NCI-H2171 (cell line): Measurements from ENCODE around the gene GRIK1.

Experiments
- DNase-seq: peaks from one replicate; lab custom pipeline; 2025; lab: John Stamatoyannopoulos, UW

Gene GRIK1

DNA sequence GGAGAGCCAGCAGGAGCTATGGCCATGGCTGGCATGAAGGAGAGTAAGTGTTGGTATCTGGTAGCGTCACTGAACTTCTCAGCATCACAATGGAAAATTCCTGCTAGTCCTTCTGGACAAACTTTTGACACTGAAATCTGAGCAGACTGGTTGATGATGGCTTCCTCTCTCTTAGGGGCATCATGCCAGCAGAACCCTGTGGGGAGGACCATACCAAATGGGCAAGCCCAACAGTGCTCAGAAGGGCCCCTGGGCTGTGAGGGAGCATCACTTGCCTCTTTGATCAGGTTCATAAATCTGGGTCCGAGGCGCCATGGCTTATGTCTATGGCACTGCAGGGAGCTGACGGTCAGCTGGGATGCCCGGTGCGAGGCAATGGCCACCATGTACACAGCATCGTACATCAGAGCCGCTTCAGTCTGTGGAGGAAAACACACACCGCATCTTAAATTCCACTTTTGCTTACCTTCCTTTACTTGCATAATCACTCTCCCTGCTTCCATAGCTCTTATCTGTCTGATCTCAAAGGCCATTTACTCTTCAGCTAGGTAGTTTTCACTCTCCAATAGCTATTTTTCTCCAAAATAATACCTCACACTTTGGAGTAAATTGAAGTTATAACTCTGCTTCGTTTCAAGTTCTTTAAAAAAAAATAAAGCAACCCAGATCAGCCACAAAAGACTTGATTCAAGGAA, 297.1 kb downstream of the GRIK1 start:
- no peak for DNase-seq

- DNase-seq: no peak
Observed at GRCh38 chr21:29641635-29642550, 297.9 kb downstream of the GRIK1 start.

DNA sequence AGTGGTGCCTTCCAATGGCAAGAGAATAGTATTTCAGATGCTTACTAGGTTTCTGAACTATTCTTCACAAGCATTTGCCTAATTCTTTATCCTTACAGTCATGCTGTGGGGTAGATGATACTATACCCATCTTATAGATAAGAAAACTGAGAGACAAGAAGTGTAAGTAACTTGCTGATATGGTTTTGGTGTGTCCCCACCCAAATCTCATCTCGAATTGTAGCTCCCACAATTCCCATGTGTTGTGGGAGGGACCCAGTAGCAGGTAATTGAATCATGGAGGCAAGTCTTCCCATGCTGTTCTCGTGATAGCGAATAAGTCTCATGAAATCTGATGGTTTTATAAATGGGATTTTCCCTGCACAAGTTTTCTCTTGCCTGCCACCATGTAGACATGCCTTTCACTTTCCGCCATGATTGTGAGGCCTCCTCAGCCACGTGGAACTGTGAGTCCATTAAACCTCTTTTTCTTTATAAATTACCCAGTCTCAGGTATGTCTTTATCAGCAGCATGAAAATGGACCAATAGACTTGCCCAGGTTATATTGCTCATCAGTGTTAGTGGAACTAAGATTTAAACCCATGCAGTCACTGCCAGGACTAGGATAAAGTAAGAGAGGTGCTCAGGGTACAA, 298.7 kb downstream of the GRIK1 start:
- no peak for DNase-seq

DNA sequence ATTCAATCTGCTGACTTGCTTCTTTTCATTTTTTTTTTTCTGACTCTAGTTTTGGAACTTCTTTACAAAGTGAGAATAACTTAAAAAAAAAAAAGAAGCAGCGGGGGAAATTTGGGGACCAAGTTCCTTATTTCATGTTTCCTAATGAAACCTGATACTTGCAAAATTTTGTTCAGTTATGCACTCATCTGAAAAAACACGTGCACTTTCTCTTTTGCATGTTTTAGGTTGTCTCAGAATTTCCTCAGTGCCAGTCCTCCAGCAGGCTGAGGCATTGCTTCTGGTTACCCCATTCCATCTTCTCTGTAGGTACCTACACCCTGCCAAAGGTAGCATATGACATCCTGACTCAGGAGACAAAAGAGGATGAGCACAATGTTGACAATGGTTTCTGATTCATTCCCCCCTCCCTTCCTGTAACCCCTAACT, 299.7 kb downstream of the GRIK1 start:
- DNase-seq: no peak

DNA sequence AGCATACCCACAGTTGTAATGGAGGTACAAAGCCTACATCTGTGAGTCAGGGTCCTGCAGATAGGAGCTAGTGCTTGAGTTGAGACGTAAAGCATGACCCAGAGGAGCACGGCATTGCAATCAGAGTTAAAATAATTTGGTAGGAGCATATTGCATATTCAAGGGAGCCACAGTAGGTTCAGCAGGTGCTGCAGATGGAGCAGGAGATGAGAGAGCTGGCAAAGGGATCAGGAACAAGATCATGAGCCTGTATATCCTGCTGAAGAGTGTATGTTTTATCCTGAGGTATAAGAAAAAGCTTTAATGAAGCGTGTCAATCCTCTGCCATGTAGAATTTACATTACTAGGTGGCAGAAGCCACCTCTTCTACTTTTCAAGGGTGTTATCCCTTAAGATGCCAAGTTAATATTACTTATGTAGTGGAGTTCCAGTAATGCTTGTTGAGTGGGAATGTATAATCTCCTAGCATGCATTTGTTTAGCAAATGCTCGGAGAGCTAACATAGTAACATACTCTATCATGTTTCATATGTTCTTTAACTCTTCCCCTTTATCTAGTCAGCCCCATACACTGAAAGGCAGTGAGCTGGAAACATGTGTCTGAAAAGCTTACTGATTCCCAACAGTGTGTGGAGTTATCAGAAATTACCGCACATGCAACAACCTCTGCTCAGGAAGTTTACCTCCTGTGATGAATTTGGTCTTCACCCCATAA, 300.3 kb downstream of the GRIK1 start:
- no peak for DNase-seq

- no peak for DNase-seq
Observed at GRCh38 chr21:29638761-29639327, 301.0 kb downstream of the GRIK1 start.

DNA sequence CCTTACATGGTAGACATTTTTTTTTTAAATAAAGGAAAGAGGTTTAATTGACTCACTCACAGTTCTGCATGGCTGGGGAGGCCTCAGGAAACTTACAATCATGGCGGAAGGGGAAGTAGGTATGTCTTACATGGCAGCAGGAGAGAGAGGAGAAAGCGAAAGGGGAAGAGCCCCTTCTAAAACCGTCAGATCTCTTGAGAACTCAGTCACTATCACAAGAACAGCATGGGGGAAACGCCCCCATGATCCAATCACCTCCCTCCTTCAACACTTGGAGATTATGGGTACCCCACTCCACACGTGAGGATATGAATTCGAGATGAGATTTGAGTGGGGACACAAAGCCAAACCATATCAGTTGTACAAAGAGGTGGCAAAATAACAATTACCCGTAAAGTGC, 301.7 kb downstream of the GRIK1 start:
- DNase-seq: no peak

DNA sequence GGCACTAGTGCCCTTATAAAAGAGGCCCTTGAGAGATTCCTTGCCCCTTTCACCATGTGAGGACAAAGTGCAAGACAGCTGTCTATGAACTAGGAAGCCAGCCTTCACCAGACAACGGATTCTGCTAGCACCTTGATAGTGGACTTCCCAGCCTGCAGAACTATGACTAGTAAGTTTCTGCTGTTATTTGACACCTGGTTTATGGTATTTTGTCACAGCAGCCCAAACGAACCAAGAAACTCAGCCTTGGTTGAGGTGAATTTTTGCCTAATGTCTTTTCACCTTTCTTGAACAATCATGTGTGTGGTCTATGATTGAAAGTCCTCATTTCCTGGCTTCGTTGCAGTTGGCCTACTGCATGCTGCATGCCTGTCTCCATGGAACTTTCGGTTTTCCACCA, 302.2 kb downstream of the GRIK1 start:
- no peak for DNase-seq

GRCh38 chr21:29637134-29637533, 302.7 kb downstream of the GRIK1 start:
- DNase-seq: no peak

DNA sequence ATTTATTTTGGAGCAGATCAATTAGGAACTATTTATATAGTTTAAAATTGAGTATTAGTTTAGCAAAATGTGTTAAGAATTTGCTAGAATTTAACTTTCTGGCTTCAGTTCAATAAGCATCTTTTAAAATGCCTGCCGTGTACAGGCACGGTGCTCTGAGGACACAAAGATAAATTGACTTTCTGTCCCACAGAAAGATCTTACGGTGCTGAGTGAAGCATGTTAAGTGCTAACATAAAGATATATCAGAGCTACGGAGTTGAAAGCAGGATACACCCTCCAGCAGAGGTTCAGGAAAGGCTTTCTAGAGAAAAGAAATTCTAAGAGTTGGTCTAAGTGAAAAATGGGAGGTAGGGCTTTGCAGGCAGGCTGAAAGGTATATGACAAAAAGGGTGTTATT, 305.4 kb downstream of the GRIK1 start:
- no peak for DNase-seq

- DNase-seq: no peak
Observed at GRCh38 chr21:29633756-29634155, 306.0 kb downstream of the GRIK1 start.

- DNase-seq: no peak
Observed at GRCh38 chr21:29630441-29630840, 309.4 kb downstream of the GRIK1 start.

GRCh38 chr21:29627905-29628304, 311.9 kb downstream of the GRIK1 start:
- no peak for DNase-seq

DNA sequence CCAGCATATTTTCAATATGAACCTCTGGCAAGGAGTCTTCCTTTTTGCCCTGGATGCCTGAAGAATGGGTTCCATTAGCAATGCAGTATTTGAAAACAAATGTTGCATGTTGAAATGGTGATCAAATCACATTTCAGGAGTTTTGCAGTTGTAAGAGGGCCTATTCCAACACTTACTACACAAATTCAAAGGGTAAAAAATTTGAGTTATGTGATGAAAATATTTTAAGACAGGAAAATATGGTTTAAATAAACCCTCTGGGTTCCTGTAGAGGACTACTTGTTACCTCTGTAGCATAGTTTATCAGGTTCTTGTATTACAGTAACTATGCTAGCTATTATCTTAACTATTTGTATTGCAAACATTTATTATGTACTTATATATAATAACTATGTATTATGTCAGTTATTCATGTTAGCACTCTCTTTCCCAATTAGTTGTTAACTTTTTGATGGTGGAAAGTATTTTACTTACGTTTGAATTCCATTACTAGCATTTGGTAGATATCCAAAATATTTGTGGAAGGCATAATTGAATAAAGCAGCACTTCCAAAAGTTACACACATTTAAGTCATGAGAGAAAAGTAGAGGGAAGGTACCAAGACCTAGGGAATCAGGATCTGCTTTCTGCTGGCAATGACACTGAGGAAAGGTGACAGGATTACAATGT, 312.9 kb downstream of the GRIK1 start:
- no peak for DNase-seq

- no peak for DNase-seq
Observed at GRCh38 chr21:29625990-29626389, 313.8 kb downstream of the GRIK1 start.

DNA sequence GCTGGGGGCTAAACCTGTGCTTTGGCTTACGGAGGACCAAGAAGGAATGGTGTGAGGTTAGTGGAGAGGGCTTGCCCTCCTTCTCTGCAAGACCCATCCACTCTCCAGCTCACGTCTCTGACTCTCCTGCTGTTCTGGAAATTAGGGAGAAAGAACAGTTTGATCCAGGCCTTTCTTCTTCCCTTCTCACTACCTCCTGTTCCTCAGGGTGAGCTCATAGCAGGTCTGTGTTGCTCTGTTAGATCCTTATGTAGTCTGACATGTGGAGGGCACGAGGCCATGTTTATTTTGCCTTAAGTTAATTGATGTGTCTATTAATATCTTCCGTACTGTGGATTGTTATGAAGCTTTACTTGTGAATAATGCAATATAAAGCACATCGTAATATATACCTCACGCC, 315.0 kb downstream of the GRIK1 start:
- no peak for DNase-seq

- DNase-seq: no peak
Observed at GRCh38 chr21:29621525-29621924, 318.3 kb downstream of the GRIK1 start.

DNA sequence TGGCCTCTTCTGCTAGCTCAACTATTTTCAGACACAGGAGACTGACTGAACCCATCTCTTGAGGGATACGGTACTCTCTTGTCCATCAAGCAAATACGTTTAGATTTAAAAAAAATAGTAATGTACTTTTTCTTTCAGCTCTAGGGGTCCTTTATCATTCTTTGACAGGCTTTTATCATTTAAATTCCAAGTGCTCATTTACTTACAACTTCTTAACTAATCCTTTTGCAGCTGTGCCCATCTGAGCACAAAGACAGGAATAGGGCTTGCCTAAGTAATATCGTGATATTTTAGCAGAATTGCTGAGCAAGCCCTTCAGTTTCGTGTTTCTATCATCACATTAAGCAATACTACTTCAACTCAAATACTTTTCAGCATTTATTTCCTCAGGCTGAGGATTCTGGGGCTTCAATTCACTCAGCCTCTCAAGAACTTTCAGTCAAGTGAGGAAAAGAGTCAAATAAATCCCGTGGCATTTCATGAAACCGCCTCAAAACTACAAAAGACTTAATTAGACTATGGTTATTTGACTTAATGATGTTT, 323.5 kb downstream of the GRIK1 start:
- DNase-seq: no peak

DNA sequence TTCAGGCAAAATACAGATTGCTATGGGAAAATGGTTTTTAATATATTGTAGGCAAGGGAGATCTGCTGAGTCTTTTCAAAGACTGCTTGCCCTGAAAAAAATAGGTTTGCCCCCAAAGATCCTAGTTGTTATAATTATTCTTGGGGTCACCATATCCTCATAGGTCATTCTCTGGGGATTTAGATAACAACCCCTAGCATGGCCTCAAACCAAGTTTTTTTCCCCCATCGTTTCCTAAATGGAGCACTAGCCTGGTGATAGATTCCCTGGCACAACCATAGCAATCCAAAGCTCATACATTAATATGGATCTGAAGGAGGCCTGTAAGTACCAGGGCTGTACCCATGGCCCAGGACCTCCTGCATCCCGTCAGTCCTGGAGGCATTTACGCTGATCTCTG, 325.9 kb downstream of the GRIK1 start:
- DNase-seq: no peak

DNA sequence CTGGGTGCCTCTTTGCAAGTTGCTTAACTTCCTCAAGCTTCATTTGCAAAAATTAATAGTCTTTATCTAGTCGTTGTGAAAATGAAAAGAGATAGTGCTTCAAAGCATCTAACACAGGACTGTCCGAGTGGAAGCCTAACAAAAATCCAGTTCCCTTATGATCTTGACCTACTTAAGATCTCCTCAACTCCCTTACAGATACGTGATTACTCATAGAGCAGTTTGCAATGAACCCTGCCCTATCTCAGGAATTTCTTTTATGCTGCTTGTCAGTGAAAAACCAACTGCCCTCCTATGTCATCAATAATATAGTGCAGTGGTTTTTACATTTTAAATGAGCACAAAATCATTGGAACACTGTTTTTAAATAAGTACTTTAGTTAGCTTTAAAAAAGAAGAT, 326.8 kb downstream of the GRIK1 start:
- DNase-seq: no peak

- no peak for DNase-seq
Observed at GRCh38 chr21:29610779-29611360, 328.9 kb downstream of the GRIK1 start.
